Right lobe of liver (tissue), 6 donors: ENCODE measurements around the gene CFAP221. TPM values are rescaled to one million over a fixed set of nuclear protein-coding genes. Genes with fewer than 3 reads are reported as not detected.

Source experiments
- ATAC-seq, 4 donors: fragments of 200-7000 bp; cut with Tn5 transposase; one replicate each; pipeline ENCODE4 v1.9.1; 2020; ENCODE audit warnings: mild to moderate bottlenecking in 4 of 4, moderate library complexity in 4 of 4
- DNase-seq, 3 donors: peaks; one replicate each; pipeline ENCODE4 v3.0.0-alpha.2; 2020
- H3K27ac ChIP-seq, 3 donors: fragments of 200-600 bp; one replicate each; pipeline ENCODE4 v1.8.0; 2022
- H3K27me3 ChIP-seq, 2 donors: fragments of 200-600 bp; one replicate each; pipeline ENCODE4 v1.8.0; 2022
- H3K36me3 ChIP-seq, 4 donors: fragments of 200-600 bp; sonication (generic) in 1 of 4; one replicate each; pipeline versions ENCODE4 v1.5.1 to v1.8.0; 2017 to 2022; ENCODE audit warnings: control low read depth in 1 of 4
- H3K4me1 ChIP-seq, 4 donors: fragments of 200-600 bp; sonication (generic) in 1 of 4; one replicate each; pipeline versions ENCODE4 v1.5.1 to v1.8.0; 2017 to 2022; ENCODE audit warnings: control low read depth in 1 of 4
- H3K4me3 ChIP-seq, 3 donors: fragments of 200-600 bp; one replicate each; pipeline ENCODE4 v1.8.0; 2022
- H3K9me3 ChIP-seq, 4 donors: fragments of 200-600 bp; sonication (generic) in 1 of 4; one replicate each; pipeline versions ENCODE4 v1.5.1 to v1.8.0; 2017 to 2022; ENCODE audit warnings: control low read depth in 1 of 4
- POLR2A ChIP-seq: fragments of 450-650 bp; IDR thresholded peaks from one replicate; pipeline ENCODE4 v1.6.1; 2017; ENCODE audit warnings: antibody characterized with exemption, mild to moderate bottlenecking
- whole genome bisulfite sequencing: methylation state at CpG from one replicate; pipeline ENCODE4 v1.1.6; 2018; ENCODE audit warnings: low coverage, low lambda C conversion rate; ENCODE audit not compliant: insufficient coverage; ENCODE audit errors: missing lambda C conversion rate; 5-methylcytosine and 5-hydroxymethylcytosine counted together
- intact Hi-C, 2 donors: fragments of 100-400 bp; cut with DNase I; formaldehyde crosslinking; loops; one replicate each; pipeline versions ENCODE4 v1.11.2 to v1.14.1; 2022
- total RNA-seq, 6 experiments: library from RNA; depleted of rRNA in 2 of 6; stranded (reverse); fragments of >200 nt in 2 of 6; fragmentation: NEBNext Ultra II Directional in 3 of 6; extraction: Animal tissue kit (Norgen Biotek cat#: 25700) in 3 of 6; gene quantifications; one replicate each; pipeline versions ENCODE4 v1.1.0 to v1.2.4, GENCODE V29; 2016 to 2023
- TF ChIP-seq, protein P1 (sequence below), 4 donors: fragments of 200-600 bp in 3 of 4; fragments of 450-650 bp in 1 of 4; IDR thresholded peaks; one replicate each; pipeline versions ENCODE4 v1.5.1 to v1.8.0; 2016 to 2022; ENCODE audit warnings: antibody characterized with exemption in 4 of 4, mild to moderate bottlenecking in 2 of 4
- donor health status: DM: no; HTN: yes; CAD: no.
- donor health status: DM: no; HTN: no; CAD: no.
- donor health status: DM: no; HTN: no; CAD: no.
- donor health status: DM: no; HTN: yes; CAD: no.
- donor health status: DM: no; HTN: yes; CAD: no.

CFAP221 gene
- total RNA-seq, 6 experiments from 2014 or later = 0.56 to 5.8 (median 2.4) TPM

DNA sequence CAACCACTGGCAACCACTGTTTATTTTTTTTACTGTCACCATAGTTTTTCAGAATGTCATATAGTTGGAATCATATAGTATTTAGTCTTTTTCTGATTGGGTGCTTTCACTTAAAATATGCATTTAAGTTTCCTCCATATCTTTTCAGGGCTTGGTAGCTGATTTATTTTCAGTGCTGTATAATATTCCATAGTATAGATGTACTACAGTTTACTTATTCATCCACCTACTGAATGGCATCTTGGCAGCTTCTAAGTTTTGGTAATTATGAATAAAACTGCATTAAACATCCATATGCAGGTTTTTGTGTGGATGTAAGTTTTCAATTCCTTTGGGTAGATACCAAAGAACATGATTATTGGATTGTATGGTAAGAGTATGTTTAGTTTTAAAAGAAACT, 23.0 kb downstream of the CFAP221 start:
- TF ChIP-seq, protein P1, sequence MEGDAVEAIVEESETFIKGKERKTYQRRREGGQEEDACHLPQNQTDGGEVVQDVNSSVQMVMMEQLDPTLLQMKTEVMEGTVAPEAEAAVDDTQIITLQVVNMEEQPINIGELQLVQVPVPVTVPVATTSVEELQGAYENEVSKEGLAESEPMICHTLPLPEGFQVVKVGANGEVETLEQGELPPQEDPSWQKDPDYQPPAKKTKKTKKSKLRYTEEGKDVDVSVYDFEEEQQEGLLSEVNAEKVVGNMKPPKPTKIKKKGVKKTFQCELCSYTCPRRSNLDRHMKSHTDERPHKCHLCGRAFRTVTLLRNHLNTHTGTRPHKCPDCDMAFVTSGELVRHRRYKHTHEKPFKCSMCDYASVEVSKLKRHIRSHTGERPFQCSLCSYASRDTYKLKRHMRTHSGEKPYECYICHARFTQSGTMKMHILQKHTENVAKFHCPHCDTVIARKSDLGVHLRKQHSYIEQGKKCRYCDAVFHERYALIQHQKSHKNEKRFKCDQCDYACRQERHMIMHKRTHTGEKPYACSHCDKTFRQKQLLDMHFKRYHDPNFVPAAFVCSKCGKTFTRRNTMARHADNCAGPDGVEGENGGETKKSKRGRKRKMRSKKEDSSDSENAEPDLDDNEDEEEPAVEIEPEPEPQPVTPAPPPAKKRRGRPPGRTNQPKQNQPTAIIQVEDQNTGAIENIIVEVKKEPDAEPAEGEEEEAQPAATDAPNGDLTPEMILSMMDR (IDR thresholded peaks at IDR 0.05) = no peak
- no peak for TF ChIP-seq POLR2A
- no peaks in the 10 kb centered on the region for H3K4me1 ChIP-seq
- no peak for DNase-seq
- no peak overlapping the region for H3K4me3 ChIP-seq
- no peaks in the 10 kb centered on the region for H3K9me3 ChIP-seq
- no peaks in the 10 kb centered on the region for H3K36me3 ChIP-seq
- H3K27ac ChIP-seq = no peak overlapping the region
- no peaks in the 10 kb centered on the region for H3K27me3 ChIP-seq
- no peak for ATAC-seq
- intact Hi-C loops = no loop called here

DNA sequence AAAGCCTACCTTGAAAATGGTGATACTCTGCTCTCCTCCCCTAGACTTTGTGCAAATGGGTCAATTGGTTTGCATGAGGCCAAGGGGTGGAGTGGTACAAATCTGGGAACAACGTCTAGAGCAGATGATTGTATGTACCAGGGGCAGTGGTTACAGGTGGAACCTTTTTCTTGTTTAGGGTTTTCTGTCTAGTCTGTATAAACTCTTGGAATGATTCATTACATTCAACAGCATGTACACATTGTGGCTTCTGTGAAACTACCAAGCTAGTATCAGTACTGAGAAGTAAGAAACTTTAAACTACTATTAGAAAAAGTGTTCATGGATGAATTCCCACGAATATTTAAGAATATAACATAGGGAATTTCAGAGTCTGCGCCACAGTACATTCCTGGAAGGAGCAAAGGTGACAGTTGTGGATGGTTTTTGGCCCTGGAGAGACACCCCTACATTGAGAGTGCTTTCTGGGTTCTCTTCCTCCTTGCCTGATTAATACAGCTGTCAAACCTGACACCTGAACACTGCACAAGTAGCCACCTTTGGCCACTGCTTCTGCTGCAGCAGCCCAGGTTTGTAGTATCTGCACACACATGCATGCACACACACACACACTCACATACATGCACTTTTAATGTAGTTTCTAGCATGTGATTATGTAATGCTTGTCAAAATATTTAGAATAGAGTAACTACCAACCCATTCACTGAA, 30.0 kb downstream of the CFAP221 start:
- TF ChIP-seq POLR2A = no peak
- TF ChIP-seq, protein P1 (IDR thresholded peaks at IDR 0.05) = no peak
- intact Hi-C loops = no loop called here
- WGBS = 61% methylated on average over 3 of the region's 3 CpGs

DNA sequence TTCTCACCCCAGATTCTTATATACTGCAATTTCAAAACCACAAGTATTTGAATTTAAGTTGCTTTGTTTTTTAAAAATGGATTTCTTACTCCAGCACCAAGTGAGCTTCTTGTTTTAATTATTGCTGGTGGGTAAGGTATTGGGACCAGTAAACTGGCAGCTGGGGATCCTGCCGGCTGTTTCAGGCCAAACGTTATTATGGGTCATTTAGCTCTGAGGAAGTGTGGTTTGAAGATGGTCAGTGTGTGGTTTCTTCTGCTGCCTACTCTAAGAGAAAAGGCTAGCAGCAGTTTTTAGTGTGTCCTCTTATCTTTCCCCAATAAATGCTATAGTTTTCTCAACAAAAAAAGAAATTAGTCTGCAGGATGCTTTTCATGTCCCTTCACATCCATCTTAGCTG, 30.6 kb downstream of the CFAP221 start:
- intact Hi-C loops = no loop called here
- no peak overlapping the region for H3K4me3 ChIP-seq
- H3K27ac ChIP-seq = no peak overlapping the region
- DNase-seq (no peak), ATAC-seq (no peak)
- no peaks in the 10 kb centered on the region for H3K27me3 ChIP-seq
- H3K36me3 ChIP-seq = no peaks in the 10 kb centered on the region
- peaks cover 0 to 8% (median 0%) of the 10 kb centered on the region in 4 donors for H3K4me1 ChIP-seq
- no peaks in the 10 kb centered on the region for H3K9me3 ChIP-seq
- WGBS = 67% methylated on average over 2 of the region's 2 CpGs
- no peak for TF ChIP-seq POLR2A
- TF ChIP-seq, protein P1 (IDR thresholded peaks at IDR 0.05) = no peak

More for the DNA sequence above, 30.0 kb downstream of the CFAP221 start:
- peaks cover 0 to 2% (median 0%) of the 10 kb centered on the region in 4 donors for H3K4me1 ChIP-seq
- no peaks in the 10 kb centered on the region for H3K9me3 ChIP-seq
- DNase-seq (no peak), ATAC-seq (no peak)
- no peak overlapping the region for H3K27ac ChIP-seq
- no peak overlapping the region for H3K4me3 ChIP-seq
- H3K27me3 ChIP-seq = no peaks in the 10 kb centered on the region
- no peaks in the 10 kb centered on the region for H3K36me3 ChIP-seq

DNA sequence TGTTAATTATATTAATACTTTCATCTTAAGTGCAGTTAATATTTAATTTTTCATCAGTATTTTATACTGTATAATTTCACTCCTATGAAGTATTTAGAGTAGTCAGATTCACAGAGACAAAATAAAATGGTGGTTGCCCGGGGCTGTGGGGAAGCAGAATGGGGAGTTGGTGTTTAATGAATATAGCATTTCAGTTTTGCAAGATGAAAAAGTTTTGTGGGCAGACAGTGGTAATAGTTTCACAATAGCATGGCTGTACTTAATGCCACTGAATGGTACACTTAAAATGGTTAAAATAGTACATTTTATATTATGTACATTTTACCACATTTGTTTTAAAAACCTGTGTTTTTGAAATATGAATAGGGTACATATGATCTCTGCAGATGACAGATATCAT, 31.2 kb downstream of the CFAP221 start:
- H3K4me1 ChIP-seq = peaks cover 0 to 11% (median 0%) of the 10 kb centered on the region in 4 donors
- WGBS = 61% methylated on average over 1 of the region's 1 CpG
- ATAC-seq (no peak), DNase-seq (no peak)
- H3K4me3 ChIP-seq = no peak overlapping the region
- intact Hi-C loops = no loop called here
- TF ChIP-seq, protein P1 (IDR thresholded peaks at IDR 0.05) = no peak
- no peak for TF ChIP-seq POLR2A
- H3K27me3 ChIP-seq = no peaks in the 10 kb centered on the region
- no peaks in the 10 kb centered on the region for H3K36me3 ChIP-seq
- no peak overlapping the region for H3K27ac ChIP-seq
- no peaks in the 10 kb centered on the region for H3K9me3 ChIP-seq
